NCI-H2171 treated with DMSO at 0.1 percent for 48 hours (cell line): ENCODE measurements around the gene SCUBE1.
A peak's percentile ranks its signal among the peaks of the same experiment; 100 is the strongest.
"Not testable (repeated sequence)": the region's sequence is repeated elsewhere in the genome, so short reads cannot be mapped to it uniquely, and the experiment has no call there.

Experiments used
- DNase-seq: peaks from one replicate; lab custom pipeline; 2025; lab: John Stamatoyannopoulos, UW

Gene SCUBE1

GRCh38 chr22:43301866-43302265, 41.3 kb downstream of the SCUBE1 start:
- no peak for DNase-seq

GRCh38 chr22:43300891-43301676, 42.1 kb downstream of the SCUBE1 start:
- no peak for DNase-seq

- DNase-seq: no peak
Observed at GRCh38 chr22:43299736-43300135, 43.4 kb downstream of the SCUBE1 start.

- DNase-seq: peak; percentile 10
Observed at GRCh38 chr22:43298062-43298801, 44.9 kb downstream of the SCUBE1 start.

GRCh38 chr22:43297270-43298061, 45.7 kb downstream of the SCUBE1 start:
- DNase-seq: no peak

GRCh38 chr22:43296276-43296902, 46.8 kb downstream of the SCUBE1 start:
- DNase-seq: no peak

GRCh38 chr22:43295660-43296059, 47.5 kb downstream of the SCUBE1 start:
- DNase-seq: no peak

GRCh38 chr22:43295173-43295572, 48.0 kb downstream of the SCUBE1 start:
- DNase-seq: no peak

GRCh38 chr22:43293655-43294392, 49.3 kb downstream of the SCUBE1 start:
- peak; percentile 67 for DNase-seq

GRCh38 chr22:43293259-43293654, 49.9 kb downstream of the SCUBE1 start:
- DNase-seq: no peak

GRCh38 chr22:43292630-43293018, 50.5 kb downstream of the SCUBE1 start:
- no peak for DNase-seq

GRCh38 chr22:43291381-43291780, 51.8 kb downstream of the SCUBE1 start:
- DNase-seq: no peak

GRCh38 chr22:43289976-43290721, 53.0 kb downstream of the SCUBE1 start:
- peak; percentile 55 for DNase-seq

GRCh38 chr22:43289531-43289963, 53.6 kb downstream of the SCUBE1 start:
- no peak for DNase-seq

GRCh38 chr22:43288807-43289420, 54.3 kb downstream of the SCUBE1 start:
- no peak for DNase-seq

- no peak for DNase-seq
Observed at GRCh38 chr22:43288378-43288777, 54.8 kb downstream of the SCUBE1 start.

- no peak for DNase-seq
Observed at GRCh38 chr22:43287441-43287840, 55.7 kb downstream of the SCUBE1 start.

- DNase-seq: no peak
Observed at GRCh38 chr22:43281394-43281793, 61.8 kb downstream of the SCUBE1 start.

GRCh38 chr22:43280523-43280886, 62.7 kb downstream of the SCUBE1 start:
- DNase-seq: not testable (repeated sequence)

GRCh38 chr22:43279867-43280522, 63.2 kb downstream of the SCUBE1 start:
- no peak for DNase-seq
